Duodenal mucosa (tissue), 2 donors: Measurements from ENCODE around the gene TBC1D8.
A peak's percentile ranks its signal among the peaks of the same experiment; 100 is the strongest.

Experiments
- H3K27ac ChIP-seq: one replicate; pipeline ENCODE4 v1.7.0; 2013; ENCODE audit warnings: low read depth, low read length
- H3K27me3 ChIP-seq, 2 donors: one replicate each; pipeline ENCODE4 v1.7.0; 2013; ENCODE audit warnings: low read length in 2 of 2, control low read depth in 1 of 2; ENCODE audit not compliant: insufficient read depth in 2 of 2, control insufficient read depth in 1 of 2
- H3K36me3 ChIP-seq, 2 donors: one replicate each; pipeline ENCODE4 v1.7.0; 2013; ENCODE audit warnings: low read length in 2 of 2, control low read depth in 1 of 2; ENCODE audit not compliant: insufficient read depth in 2 of 2, control insufficient read depth in 1 of 2
- H3K4me1 ChIP-seq, 2 donors: one replicate each; pipeline ENCODE4 v1.7.0; 2013; ENCODE audit warnings: low read length in 2 of 2, control low read depth in 1 of 2; ENCODE audit not compliant: insufficient read depth in 2 of 2, control insufficient read depth in 1 of 2
- H3K4me3 ChIP-seq, 2 donors: one replicate each; pipeline ENCODE4 v1.7.0; 2013; ENCODE audit warnings: low read length in 2 of 2, low read depth in 1 of 2
- H3K9ac ChIP-seq, 2 donors: one replicate each; pipeline ENCODE4 v1.7.0; 2013; ENCODE audit warnings: low read length in 2 of 2, low read depth in 1 of 2
- H3K9me3 ChIP-seq, 2 donors: one replicate each; pipeline ENCODE4 v1.7.0; 2013; ENCODE audit warnings: low read length in 2 of 2, control low read depth in 1 of 2; ENCODE audit not compliant: control insufficient read depth in 1 of 2

Gene TBC1D8

GRCh38 chr2:100992262-100992661, 158.9 kb downstream of the TBC1D8 start:
- Histone ChIP-seq H3K9ac (no peak overlapping the region), H3K27ac (no peak overlapping the region), H3K9me3 (no peaks in the 10 kb centered on the region), H3K36me3 (peaks cover 33 to 41% of the 10 kb centered on the region in 2 donors), H3K27me3 (no peaks in the 10 kb centered on the region), H3K4me1 (no peaks in the 10 kb centered on the region), H3K4me3 (no peak overlapping the region)

GRCh38 chr2:100991404-100991773, 159.8 kb downstream of the TBC1D8 start:
- Histone ChIP-seq H3K36me3 (peaks cover 33 to 42% of the 10 kb centered on the region in 2 donors), H3K9ac (no peak overlapping the region), H3K4me3 (no peak overlapping the region), H3K27me3 (no peaks in the 10 kb centered on the region), H3K9me3 (no peaks in the 10 kb centered on the region), H3K27ac (no peak overlapping the region), H3K4me1 (no peaks in the 10 kb centered on the region)

- Histone ChIP-seq H3K27me3 (no peaks in the 10 kb centered on the region), H3K4me1 (no peaks in the 10 kb centered on the region), H3K9ac (no peak overlapping the region), H3K27ac (no peak overlapping the region), H3K9me3 (no peaks in the 10 kb centered on the region), H3K36me3 (peaks cover 29 to 43% of the 10 kb centered on the region in 2 donors), H3K4me3 (no peak overlapping the region)
These were observed 160.4 kb downstream of the TBC1D8 start for GRCh38 chr2:100990650-100991403.

- Histone ChIP-seq H3K9me3 (no peaks in the 10 kb centered on the region), H3K4me3 (no peak overlapping the region), H3K36me3 (peaks cover 26 to 38% of the 10 kb centered on the region in 2 donors), H3K27me3 (no peaks in the 10 kb centered on the region), H3K4me1 (no peaks in the 10 kb centered on the region), H3K27ac (no peak overlapping the region), H3K9ac (no peak overlapping the region)
These were observed 161.0 kb downstream of the TBC1D8 start for GRCh38 chr2:100990166-100990565.

GRCh38 chr2:100989666-100990065, 161.5 kb downstream of the TBC1D8 start:
- Histone ChIP-seq H3K4me1 (no peaks in the 10 kb centered on the region), H3K4me3 (no peak overlapping the region), H3K9me3 (no peaks in the 10 kb centered on the region), H3K36me3 (peaks cover 23 to 38% of the 10 kb centered on the region in 2 donors), H3K27me3 (no peaks in the 10 kb centered on the region), H3K9ac (no peak overlapping the region), H3K27ac (no peak overlapping the region)

GRCh38 chr2:100988630-100989417, 162.4 kb downstream of the TBC1D8 start:
- Histone ChIP-seq H3K9ac (no peak overlapping the region), H3K36me3 (peaks cover 17 to 31% of the 10 kb centered on the region in 2 donors), H3K27me3 (no peaks in the 10 kb centered on the region), H3K4me3 (no peak overlapping the region), H3K9me3 (no peaks in the 10 kb centered on the region), H3K4me1 (no peaks in the 10 kb centered on the region), H3K27ac (no peak overlapping the region)

GRCh38 chr2:100987974-100988373, 163.2 kb downstream of the TBC1D8 start:
- H3K36me3 ChIP-seq = peaks cover 17 to 26% of the 10 kb centered on the region in 2 donors
- no peak overlapping the region for H3K4me3 ChIP-seq
- no peaks in the 10 kb centered on the region for H3K27me3 ChIP-seq
- no peak overlapping the region for H3K9ac ChIP-seq
- H3K9me3 ChIP-seq = no peaks in the 10 kb centered on the region
- no peaks in the 10 kb centered on the region for H3K4me1 ChIP-seq
- H3K27ac ChIP-seq = no peak overlapping the region

- Histone ChIP-seq H3K4me3 (no peak overlapping the region), H3K36me3 (peaks cover 17 to 28% of the 10 kb centered on the region in 2 donors), H3K4me1 (no peaks in the 10 kb centered on the region), H3K27me3 (no peaks in the 10 kb centered on the region), H3K9me3 (no peaks in the 10 kb centered on the region), H3K27ac (no peak overlapping the region), H3K9ac (no peak overlapping the region)
These were observed 163.6 kb downstream of the TBC1D8 start for GRCh38 chr2:100987536-100987935.

GRCh38 chr2:100986157-100986556, 165.0 kb downstream of the TBC1D8 start:
- Histone ChIP-seq H3K27me3 (no peaks in the 10 kb centered on the region), H3K9me3 (no peaks in the 10 kb centered on the region), H3K4me3 (no peak overlapping the region), H3K9ac (no peak overlapping the region), H3K4me1 (no peaks in the 10 kb centered on the region), H3K27ac (no peak overlapping the region), H3K36me3 (peaks cover 17 to 32% of the 10 kb centered on the region in 2 donors)

- Histone ChIP-seq H3K27ac (no peak overlapping the region), H3K4me1 (no peaks in the 10 kb centered on the region), H3K4me3 (no peak overlapping the region), H3K36me3 (peaks cover 9 to 29% of the 10 kb centered on the region in 2 donors), H3K27me3 (no peaks in the 10 kb centered on the region), H3K9me3 (no peaks in the 10 kb centered on the region), H3K9ac (peak overlapping the region in 1 of 2 donors; percentile 0)
These were observed 166.3 kb downstream of the TBC1D8 start for GRCh38 chr2:100984892-100985307.
